HG02610 (cell line): ENCODE measurements around the gene BNC2.
"Not testable (repeated sequence)": the region's sequence is repeated elsewhere in the genome, so short reads cannot be mapped to it uniquely, and the experiment has no call there.

ENCODE experiments used
- ATAC-seq: cut with Tn5 transposase; IDR thresholded peaks from one replicate; pipeline ENCODE4 v1.9.1; 2021; ENCODE audit warnings: mild to moderate bottlenecking, moderate library complexity; ENCODE audit not compliant: unreplicated experiment

BNC2 gene

GRCh38 chr9:16555802-16556201, 314.7 kb downstream of the BNC2 start:
- no peak for ATAC-seq

DNA sequence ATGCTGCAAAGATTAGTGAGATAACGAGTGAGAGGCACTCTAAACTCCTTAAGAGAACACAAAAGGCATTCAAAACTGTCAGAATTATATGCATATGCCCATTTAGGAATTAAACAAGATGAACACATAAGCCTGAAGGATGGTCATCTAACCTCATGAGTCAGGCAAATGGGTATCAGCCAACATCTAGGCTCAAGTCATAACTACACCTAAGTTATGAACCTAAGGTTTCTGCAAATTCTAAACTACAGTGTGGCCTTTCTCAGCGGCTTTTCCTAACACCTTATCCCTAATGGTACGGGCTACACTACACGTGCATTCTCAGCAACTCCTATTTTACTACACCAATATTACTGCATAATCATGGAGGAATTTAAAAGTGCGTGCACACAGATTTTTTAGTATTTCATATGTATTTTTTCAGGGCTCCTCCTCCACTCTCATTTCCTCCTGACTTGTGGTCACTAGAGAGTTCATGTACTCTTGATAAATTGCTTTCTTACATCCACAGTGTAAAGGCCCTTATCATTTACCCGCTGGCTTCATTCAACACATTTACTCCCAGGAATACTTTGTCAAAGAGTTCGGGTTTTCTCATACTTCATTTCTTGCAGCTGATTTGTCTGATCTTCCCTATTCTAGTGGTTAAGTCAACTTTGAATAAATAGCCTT, 316.5 kb downstream of the BNC2 start:
- ATAC-seq, result no peak

GRCh38 chr9:16552252-16552651, 318.2 kb downstream of the BNC2 start:
- ATAC-seq, result no peak

DNA sequence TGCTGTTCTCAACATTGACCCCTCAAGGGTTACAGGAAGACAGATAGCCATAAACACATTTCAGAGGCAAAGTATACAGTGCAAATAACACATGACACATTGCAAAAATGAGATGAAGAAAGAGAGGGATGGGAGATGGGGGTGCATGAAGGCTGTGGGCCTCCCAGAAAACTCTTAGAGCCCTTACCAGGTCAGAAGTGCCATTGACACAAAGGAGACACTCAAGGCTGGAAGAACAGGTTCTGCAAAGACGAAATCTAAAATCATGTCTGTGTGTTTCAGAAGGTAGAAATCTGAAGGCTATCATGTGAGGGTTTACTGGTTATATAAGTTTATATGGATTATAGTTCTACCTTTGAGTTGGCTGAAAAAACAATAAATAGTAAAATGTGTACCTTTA, 318.8 kb downstream of the BNC2 start:
- ATAC-seq, result no peak

GRCh38 chr9:16545639-16546038, 324.8 kb downstream of the BNC2 start:
- ATAC-seq, result no peak

- ATAC-seq, result no peak
These were observed 325.6 kb downstream of the BNC2 start for GRCh38 chr9:16544842-16545241.

GRCh38 chr9:16543686-16544085, 326.8 kb downstream of the BNC2 start:
- no peak for ATAC-seq

GRCh38 chr9:16543225-16543624, 327.2 kb downstream of the BNC2 start:
- no peak for ATAC-seq

- no peak for ATAC-seq
These were observed 328.2 kb downstream of the BNC2 start for GRCh38 chr9:16542290-16542689.

DNA sequence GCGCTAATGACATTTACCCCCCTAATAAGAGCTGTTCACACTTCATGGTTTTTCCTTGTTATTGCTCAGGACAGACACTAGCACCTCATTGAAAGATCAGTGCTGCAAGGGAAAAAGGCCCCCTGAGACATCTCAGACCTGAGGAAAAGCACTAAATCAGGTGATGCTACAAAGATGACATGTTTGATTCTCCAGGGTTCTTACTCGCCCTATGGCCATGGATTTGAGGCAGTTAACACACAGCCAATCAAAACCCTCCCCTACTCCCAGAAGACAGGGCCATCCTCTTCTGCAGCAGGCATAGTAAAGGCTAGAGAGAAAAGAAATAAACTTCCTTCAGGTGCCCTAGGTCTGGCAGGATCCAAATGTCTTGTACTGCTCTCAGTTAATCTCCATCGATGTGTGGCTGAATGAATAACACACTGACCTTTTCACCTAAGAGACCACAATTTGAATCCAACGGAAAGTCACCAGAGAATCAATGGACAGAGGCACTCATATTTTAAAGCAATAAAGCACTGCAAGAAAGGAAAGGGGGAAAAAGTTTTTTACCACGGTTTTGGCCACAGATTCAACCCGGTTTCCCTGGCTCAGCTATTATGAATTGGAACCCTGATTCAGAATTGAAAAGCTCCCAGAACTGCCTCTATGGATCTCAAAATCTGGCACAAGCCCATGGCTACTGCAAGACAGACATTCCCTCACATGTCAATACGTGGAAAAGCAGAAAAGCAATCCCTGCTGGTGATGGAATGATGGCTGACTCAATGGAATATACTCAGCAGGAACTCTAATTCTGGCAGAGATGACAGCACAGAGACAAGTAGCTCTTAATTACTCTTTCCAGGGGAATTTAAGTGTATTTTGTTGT, 329.5 kb downstream of the BNC2 start:
- ATAC-seq, result no peak

- ATAC-seq, result not testable (repeated sequence)
These were observed 330.8 kb downstream of the BNC2 start for GRCh38 chr9:16539626-16540025.

GRCh38 chr9:16535555-16535954, 334.9 kb downstream of the BNC2 start:
- ATAC-seq, result no peak

GRCh38 chr9:16532681-16533450, 337.6 kb downstream of the BNC2 start:
- no peak for ATAC-seq

DNA sequence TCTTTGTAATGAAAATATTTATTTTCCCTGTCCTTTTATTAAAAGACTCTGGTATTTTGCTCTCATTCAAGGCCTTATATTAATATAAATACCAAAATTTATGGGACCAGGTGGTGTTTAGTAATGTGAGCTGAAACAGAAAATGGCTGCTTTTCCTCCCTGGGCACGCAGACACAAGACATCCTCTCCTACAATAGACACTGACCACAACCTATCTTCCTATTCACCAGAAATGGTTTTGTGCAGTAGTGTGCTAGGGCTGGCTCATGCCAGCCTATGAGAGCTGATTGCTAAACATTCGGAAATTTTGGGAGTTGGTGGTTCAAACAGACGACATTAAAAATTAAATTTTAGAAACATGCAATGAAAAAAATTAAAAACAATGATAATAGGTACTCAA, 338.2 kb downstream of the BNC2 start:
- ATAC-seq, result no peak

DNA sequence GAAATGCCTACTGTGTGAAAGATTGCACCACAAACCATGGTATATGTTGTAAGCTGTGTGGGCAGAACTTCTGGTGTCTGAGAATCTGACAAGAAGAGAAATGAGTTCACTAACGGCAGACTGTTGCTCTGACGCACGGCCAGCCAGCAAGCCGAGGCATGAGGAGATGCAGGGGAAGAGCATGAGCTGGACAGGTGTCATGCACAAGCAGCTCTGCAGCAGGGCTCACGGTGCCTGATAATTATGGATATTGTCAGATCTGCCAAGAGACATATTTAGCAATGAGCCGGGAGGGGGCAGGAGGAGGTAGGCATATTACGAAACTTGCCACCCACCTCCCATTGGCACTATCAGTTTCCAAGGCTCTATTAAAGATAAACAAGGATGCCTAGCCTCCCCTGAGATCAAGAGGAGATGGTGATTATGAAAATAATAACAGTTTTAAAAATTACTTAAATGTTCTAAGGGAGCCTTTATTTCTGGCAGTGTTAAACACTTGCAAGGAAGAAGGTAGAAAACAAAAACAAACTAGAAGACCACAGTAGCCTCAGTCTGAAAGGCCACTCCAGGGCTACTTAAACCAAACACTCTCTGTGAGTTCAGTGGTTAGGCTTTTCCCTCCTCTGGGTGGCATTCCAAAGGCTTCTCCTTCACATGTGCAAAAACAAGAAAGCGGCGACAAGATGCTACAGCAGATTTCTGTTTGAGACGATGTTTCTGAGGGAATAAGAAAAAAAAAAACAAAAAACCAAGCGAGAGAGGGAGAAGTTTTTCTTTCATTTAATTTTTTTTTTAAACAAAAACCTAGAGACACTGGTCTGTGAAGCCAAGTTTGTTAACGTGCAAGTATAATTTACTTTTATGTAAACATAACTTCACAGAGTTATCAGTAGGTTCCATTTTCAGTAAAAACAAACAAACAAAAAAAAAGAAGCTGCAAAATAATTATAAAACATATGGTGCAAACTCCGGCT, 339.5 kb downstream of the BNC2 start:
- ATAC-seq, result no peak

GRCh38 chr9:16527573-16527972, 342.9 kb downstream of the BNC2 start:
- no peak for ATAC-seq

- no peak for ATAC-seq
These were observed 344.1 kb downstream of the BNC2 start for GRCh38 chr9:16526380-16526779.

- ATAC-seq, result no peak
These were observed 345.6 kb downstream of the BNC2 start for GRCh38 chr9:16524823-16525222.

DNA sequence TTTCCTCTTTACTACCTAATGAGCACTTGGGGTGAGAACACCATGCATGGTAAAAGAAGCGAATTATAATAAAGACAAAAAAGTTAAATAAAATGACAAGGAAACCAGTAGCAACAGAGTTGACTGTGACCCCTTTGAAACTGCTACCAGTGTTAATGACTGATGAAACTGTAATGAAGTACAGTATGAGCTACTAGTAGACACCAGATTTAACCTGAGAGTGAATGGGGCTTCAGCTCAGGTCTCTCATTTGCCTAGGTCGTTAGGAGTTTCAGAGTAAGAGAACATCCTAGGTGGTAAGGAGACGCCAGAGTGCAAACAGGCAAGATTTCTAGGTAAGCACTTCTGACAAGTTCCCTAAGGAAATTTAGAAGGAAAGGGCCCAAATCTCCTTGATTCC, 346.4 kb downstream of the BNC2 start:
- ATAC-seq, result no peak

- ATAC-seq, result no peak
These were observed 348.5 kb downstream of the BNC2 start for GRCh38 chr9:16521868-16522411.
